K562 (cell line): Measurements from ENCODE around the gene CDH16. TPM values are rescaled to one million over a fixed set of nuclear protein-coding genes. Genes with fewer than 3 reads are reported as not detected.
A peak's percentile ranks its signal among the peaks of the same experiment; 100 is the strongest.

Experiments
- CEBPB ChIP-seq: fragments of 450-650 bp; IDR thresholded peaks from 2 replicates; pipeline ENCODE4 v1.6.1; 2016; ENCODE audit warnings: missing genetic modification characterization, missing compliant biosample characterization
- CSDE1 ChIP-seq, 2 experiments: fragments of 450-650 bp; IDR thresholded peaks; 2 replicates each; pipeline ENCODE4 v1.6.1; 2016; ENCODE audit warnings: mild to moderate bottlenecking in 1 of 2
- DMBX1 ChIP-seq: fragments of 250-450 bp; sonication (Bioruptor Pico); IDR thresholded peaks from 2 replicates; pipeline ENCODE4 v1.8.0; 2022; ENCODE audit warnings: inconsistent platforms, mild to moderate bottlenecking, moderate library complexity, borderline replicate concordance
- DPF2 ChIP-seq: fragments of 450-650 bp; IDR thresholded peaks from 2 replicates; pipeline ENCODE4 v1.6.1; 2016
- E2F1 ChIP-seq: sonication (generic); formaldehyde crosslinking; IDR thresholded peaks from 2 replicates; pipeline ENCODE4 v1.8.1; 2023; ENCODE audit warnings: mild to moderate bottlenecking, missing genetic modification reagents, moderate library complexity
- FOSL1 ChIP-seq: fragments of 200-800 bp; sonication (Bioruptor generic); conservative IDR thresholded peaks from 2 replicates; pipeline ENCODE4 v1.6.1; 2016; ENCODE audit warnings: missing genetic modification characterization, missing compliant biosample characterization
- GTF3C2 ChIP-seq: IDR thresholded peaks from 3 replicates; pipeline ENCODE4 v1.6.1; 2011; ENCODE audit warnings: borderline replicate concordance, mild to moderate bottlenecking, moderate library complexity; ENCODE audit not compliant: insufficient read length; ENCODE audit errors: extremely low read depth
- ID3 ChIP-seq, 2 experiments: fragments of 250-450 bp in 1 of 2; fragments of 450-650 bp in 1 of 2; sonication (Bioruptor Pico) in 1 of 2; IDR thresholded peaks; 2 replicates each; pipeline versions ENCODE4 v1.6.1 to v1.8.0; 2016 to 2021; ENCODE audit warnings: mild to moderate bottlenecking in 2 of 2, moderate library complexity in 2 of 2, missing compliant biosample characterization in 1 of 2, missing genetic modification characterization in 1 of 2
- MAFG ChIP-seq: fragments of 450-650 bp; conservative IDR thresholded peaks from 2 replicates; pipeline ENCODE4 v1.6.1; 2016; ENCODE audit warnings: missing genetic modification characterization, missing compliant biosample characterization
- NELFE ChIP-seq: IDR thresholded peaks from 2 replicates; pipeline ENCODE4 v1.6.1; 2011; ENCODE audit warnings: mild to moderate bottlenecking; ENCODE audit not compliant: insufficient read depth, insufficient read length
- NR2C1 ChIP-seq, 2 experiments: fragments of 450-650 bp; IDR thresholded peaks; 2 replicates each; pipeline ENCODE4 v1.6.1; 2017; ENCODE audit warnings: mild to moderate bottlenecking in 2 of 2, antibody characterized with exemption in 1 of 2, inconsistent platforms in 1 of 2, missing compliant biosample characterization in 1 of 2, missing genetic modification characterization in 1 of 2
- NR2C2 ChIP-seq, 2 experiments: fragments of 200-800 bp in 1 of 2; sonication (Bioruptor generic) in 1 of 2; sonication (generic) in 1 of 2; formaldehyde crosslinking in 1 of 2; IDR thresholded peaks; 2 replicates each; pipeline versions ENCODE4 v1.6.1 to v1.8.0; 2016 to 2022; ENCODE audit warnings: mild to moderate bottlenecking in 1 of 2, missing compliant biosample characterization in 1 of 2, missing genetic modification characterization in 1 of 2, missing genetic modification reagents in 1 of 2
- ZFP36 ChIP-seq: fragments of 150-350 bp; IDR thresholded peaks from 2 replicates; pipeline ENCODE4 v1.6.1; 2018; ENCODE audit warnings: low read length, low read depth; ENCODE audit not compliant: partially characterized antibody
- ZMIZ1 ChIP-seq, 2 experiments: fragments of 150-350 bp in 1 of 2; IDR thresholded peaks; 2 replicates each; pipeline ENCODE4 v1.6.1; 2012 to 2016; ENCODE audit warnings: low read depth in 2 of 2, low read length in 2 of 2, mild to moderate bottlenecking in 1 of 2, moderate library complexity in 1 of 2
- ZNF232 ChIP-seq: sonication (generic); formaldehyde crosslinking; IDR thresholded peaks from 2 replicates; pipeline ENCODE4 v1.8.0; 2022; ENCODE audit warnings: mild to moderate bottlenecking, missing genetic modification reagents
- polyA plus RNA-seq, 8 experiments: library from polyadenylated mRNA; depleted of rRNA in 4 of 8; stranded (reverse) in 5 of 8; unstranded in 3 of 8; fragments of >200 nt; fragmentation: Nextera tagmentation in 2 of 8; fragmentation: Illumina TruSeq in 1 of 8; extraction: Ambion mirVana in 2 of 8; extraction: Trizol in 1 of 8; gene quantifications; 2 replicates each; pipeline versions ENCODE4 v1.2.1 to v1.2.3, GENCODE V29; 2011 to 2014; ENCODE audit warnings: inconsistent platforms in 1 of 8, missing spikeins in 1 of 8
- total RNA-seq, 7 experiments: library from RNA; depleted of rRNA in 6 of 7; stranded (reverse); fragments of >200 nt in 6 of 7; fragmentation: Illumina TruSeq in 2 of 7; extraction: Trizol in 2 of 7; gene quantifications; 2 replicates each; pipeline versions ENCODE4 v1.2.1 to v1.2.3, GENCODE V29; 2011 to 2021; ENCODE audit warnings: low replicate concordance in 1 of 7

The CDH16 gene
- total and polyA plus RNA-seq, 9 of the 15 experiments (the other 6 are each of a cell fraction or from before 2014, with no cell fraction given) = not detected

GRCh38 chr16:66899945-66900710 is 18.6 kb downstream of the CDH16 start (continued):
- TF ChIP-seq ID3 (CRISPR knock-in tag; IDR thresholded peaks at IDR 0.05) (no peak), ID3 (tag; IDR thresholded peaks at IDR 0.05) (peak; percentile 86), MAFG (0 out of 2 replicates have a peak, but pooled peaks have one; percentile 10), ZMIZ1 (IDR thresholded peaks at IDR 0.05; ENCODE audit: low read depth in 2 of 2, low read length in 2 of 2) (peak in 1 of 2 experiments; percentile 67; a peak in 2 of 4 replicates), NELFE (no peak), NR2C2 (CRISPR knock-in tag; IDR thresholded peaks at IDR 0.05) (peak; percentile 43; the same call in 1 of the 2 replicates), NR2C2 (tag; IDR thresholded peaks at IDR 0.05) (peak; percentile 92), GTF3C2 (no peak), ZFP36 (peak; percentile 20), DPF2 (peak; percentile 94), DMBX1 (CRISPR knock-in tag) (0 out of 2 replicates have a peak, but pooled peaks have one; percentile 9), ZNF232 (CRISPR knock-in tag) (no peak), CSDE1 (IDR thresholded peaks at IDR 0.05) (no peak), FOSL1 (tag) (peak; percentile 95), CEBPB (tag) (peak; percentile 5), E2F1 (CRISPR knock-in tag) (no peak), NR2C1 (IDR thresholded peaks at IDR 0.05) (peak; percentile 72), NR2C1 (tag; IDR thresholded peaks at IDR 0.05) (peak; percentile 79)
